Occipital lobe (tissue), 2 donors: Measurements from ENCODE around the gene LCLAT1. TPM values are rescaled to one million over a fixed set of nuclear protein-coding genes. Genes with fewer than 3 reads are reported as not detected.

Experiments
- DNase-seq: peaks from one replicate; lab custom pipeline; 2025; lab: John Stamatoyannopoulos, UW
- total RNA-seq: library from RNA; depleted of rRNA; stranded (reverse); fragments of >200 nt; gene quantifications from one replicate; pipeline ENCODE4 v1.2.3, GENCODE V29; 2014

Gene LCLAT1
- total RNA-seq, 1 donor from 2014 or later = 34.8 TPM

GRCh38 chr2:30670453-30670852 lies 223.4 kb downstream of the LCLAT1 start:
- no peak for DNase-seq

GRCh38 chr2:30673127-30673526 lies 226.1 kb downstream of the LCLAT1 start:
- DNase-seq = no peak

- DNase-seq = no peak
Observed at GRCh38 chr2:30675758-30676157, 228.7 kb downstream of the LCLAT1 start.

GRCh38 chr2:30677231-30677630 lies 230.2 kb downstream of the LCLAT1 start:
- DNase-seq = no peak

GRCh38 chr2:30677861-30678385 lies 230.9 kb downstream of the LCLAT1 start:
- no peak for DNase-seq

GRCh38 chr2:30678410-30679137 lies 231.5 kb downstream of the LCLAT1 start:
- no peak for DNase-seq

GRCh38 chr2:30679426-30680088 lies 232.5 kb downstream of the LCLAT1 start:
- DNase-seq = peak; percentile 82

- DNase-seq = no peak
Observed at GRCh38 chr2:30680121-30680520, 233.1 kb downstream of the LCLAT1 start.

- DNase-seq = no peak
Observed at GRCh38 chr2:30681022-30681421, 234.0 kb downstream of the LCLAT1 start.

GRCh38 chr2:30683236-30683956 lies 236.3 kb downstream of the LCLAT1 start:
- DNase-seq = no peak

- no peak for DNase-seq
Observed at GRCh38 chr2:30684026-30684425, 237.0 kb downstream of the LCLAT1 start.

- no peak for DNase-seq
Observed at GRCh38 chr2:30684516-30684915, 237.5 kb downstream of the LCLAT1 start.

GRCh38 chr2:30684996-30685395 lies 237.9 kb downstream of the LCLAT1 start:
- DNase-seq = no peak

GRCh38 chr2:30686000-30686399 lies 239.0 kb downstream of the LCLAT1 start:
- no peak for DNase-seq

- DNase-seq = no peak
Observed at GRCh38 chr2:30686669-30687068, 239.6 kb downstream of the LCLAT1 start.

- no peak for DNase-seq
Observed at GRCh38 chr2:30688956-30689401, 241.9 kb downstream of the LCLAT1 start.

- DNase-seq = no peak
Observed at GRCh38 chr2:30689496-30690125, 242.6 kb downstream of the LCLAT1 start.

- DNase-seq = no peak
Observed at GRCh38 chr2:30690126-30690561, 243.1 kb downstream of the LCLAT1 start.

GRCh38 chr2:30691091-30691947 lies 244.3 kb downstream of the LCLAT1 start:
- no peak for DNase-seq

- no peak for DNase-seq
Observed at GRCh38 chr2:30691948-30692828, 245.1 kb downstream of the LCLAT1 start.
